ENCODE data around the gene MMP25.
"Not testable (repeated sequence)": the region's sequence is repeated elsewhere in the genome, so short reads cannot be mapped to it uniquely, and the experiment has no call there.

The MMP25 gene

DNA sequence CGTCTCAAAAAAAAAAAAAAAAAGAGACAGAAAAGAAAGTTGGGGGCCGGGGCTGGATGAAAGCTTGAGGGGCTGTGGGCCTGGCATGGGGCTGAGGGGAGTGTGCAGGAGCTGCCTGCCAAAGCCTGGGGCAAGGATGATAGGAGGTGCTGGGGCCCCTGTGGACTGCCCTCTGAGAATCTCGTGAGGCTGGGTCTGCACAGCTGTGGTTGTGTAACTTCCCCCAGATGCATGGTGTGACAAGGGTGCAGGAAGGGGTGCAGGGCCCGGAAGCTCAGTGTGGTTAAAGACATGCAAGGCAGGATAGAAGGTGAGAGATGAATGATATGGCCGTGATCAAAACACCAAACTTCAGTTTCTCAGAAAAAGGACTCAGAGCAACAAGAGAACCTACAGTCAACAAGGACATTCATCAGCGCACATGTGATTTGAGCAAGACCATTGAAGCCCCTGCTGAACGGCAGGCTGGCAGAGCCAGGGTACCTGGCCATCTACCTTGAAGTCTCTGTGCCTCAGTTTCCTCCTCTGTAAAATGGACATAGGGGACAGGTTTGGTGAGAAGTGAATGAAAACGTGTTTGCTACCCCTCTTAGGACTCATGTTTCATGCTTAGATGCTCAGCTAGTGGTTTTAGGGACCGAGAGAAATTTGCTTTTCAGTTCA is 28.6 kb downstream of the MMP25 start:
- FAIRE-seq, result no peak

DNA sequence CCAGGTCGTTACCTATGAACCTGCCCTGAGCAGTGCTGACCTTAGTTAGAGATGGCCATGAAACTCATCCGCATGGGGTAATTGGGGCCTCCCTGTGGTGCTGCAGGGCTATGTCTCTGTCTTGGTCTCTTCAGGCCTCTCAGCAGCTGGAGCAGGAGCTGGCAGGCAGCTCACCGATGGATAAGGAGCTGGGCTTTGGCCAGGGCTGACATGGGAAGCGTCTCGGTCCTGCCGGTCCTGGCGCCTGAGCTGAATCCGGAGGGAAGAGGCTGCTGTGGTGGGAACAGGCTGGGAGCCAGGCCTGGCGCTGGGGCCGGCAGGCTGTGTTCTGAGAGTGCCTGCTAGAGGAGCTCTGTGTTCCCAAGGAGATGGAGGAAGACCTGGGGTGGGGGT is 29.2 kb downstream of the MMP25 start:
- no peak for FAIRE-seq

DNA sequence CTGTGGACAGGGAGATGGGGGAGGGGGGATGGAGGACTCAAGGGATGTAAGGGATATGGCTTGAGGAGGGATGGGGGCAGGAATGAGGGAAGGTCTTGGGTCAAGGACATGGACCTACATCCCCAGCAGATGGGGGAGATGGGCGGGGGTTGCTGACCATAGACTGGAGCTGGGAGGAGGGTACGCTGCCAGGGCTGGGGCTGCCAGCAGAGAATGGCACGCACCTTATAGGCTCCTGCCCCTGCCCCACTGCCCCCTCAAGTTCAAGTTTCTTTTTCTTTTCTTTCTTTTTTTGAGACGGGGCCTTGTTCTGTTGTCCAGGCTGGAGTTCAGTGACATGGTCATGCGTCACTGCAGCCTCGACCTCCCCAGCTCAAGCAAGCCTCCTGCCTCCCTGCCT is 29.6 kb downstream of the MMP25 start:
- FAIRE-seq, result not testable (repeated sequence)

DNA sequence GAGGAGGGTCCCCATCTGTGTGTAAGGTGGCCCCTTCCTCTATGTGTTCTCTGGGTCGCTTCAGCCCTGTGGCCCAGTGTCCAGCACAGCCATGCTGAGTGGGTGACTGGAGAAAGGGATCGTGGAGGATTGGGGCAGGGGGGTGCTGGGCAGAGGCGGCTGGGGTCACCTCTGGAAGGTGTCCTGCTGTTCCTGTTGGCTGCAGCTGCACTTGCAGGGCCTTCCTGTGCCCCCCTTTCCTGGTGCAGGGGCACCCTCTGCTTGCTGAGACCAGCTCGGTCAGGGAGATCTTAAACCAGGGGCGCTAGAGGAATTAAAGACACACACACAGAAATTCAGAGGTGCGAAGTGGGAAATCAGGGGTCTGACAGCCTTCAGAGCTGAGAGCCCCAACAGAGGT is 30.2 kb downstream of the MMP25 start:
- FAIRE-seq, result no peak

DNA sequence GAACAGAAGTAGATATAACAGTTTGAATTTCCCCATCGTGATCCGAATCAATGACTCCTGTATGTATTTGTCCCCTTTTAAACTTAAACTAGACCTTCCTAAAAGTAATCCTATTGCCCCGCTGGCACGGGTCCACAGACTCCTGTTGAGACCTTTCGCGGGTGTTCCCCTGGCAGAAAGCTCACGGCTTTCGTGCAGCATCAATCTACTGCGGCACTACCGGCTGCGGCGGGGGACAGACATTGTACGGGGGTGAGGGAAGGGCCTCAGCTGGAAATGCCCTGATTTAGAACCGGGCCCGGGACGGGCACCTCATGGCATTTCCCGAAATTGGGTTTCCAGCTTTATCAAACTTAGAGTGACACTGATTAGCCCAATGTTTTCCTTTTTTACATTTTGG is 33.7 kb downstream of the MMP25 start:
- no peak for FAIRE-seq

DNA sequence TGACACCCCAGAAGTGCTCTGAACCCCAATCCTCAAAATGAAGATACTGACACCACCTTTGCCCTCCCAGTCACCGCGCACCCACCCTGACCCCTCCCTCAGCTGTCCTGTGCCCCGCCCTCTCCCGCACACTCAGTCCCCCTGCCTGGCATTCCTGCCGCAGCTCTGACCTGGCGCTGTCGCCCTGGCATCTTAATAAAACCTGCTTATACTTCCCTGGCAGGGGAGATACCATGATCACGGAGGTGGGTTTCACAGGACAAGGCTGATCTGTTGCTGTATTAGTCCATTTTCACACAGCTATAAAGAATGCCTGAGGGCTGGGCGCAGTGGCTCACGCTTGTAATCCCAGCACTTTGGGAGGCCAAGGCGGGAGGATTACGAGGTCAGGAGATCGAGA is 35.6 kb downstream of the MMP25 start:
- not testable (repeated sequence) for FAIRE-seq

DNA sequence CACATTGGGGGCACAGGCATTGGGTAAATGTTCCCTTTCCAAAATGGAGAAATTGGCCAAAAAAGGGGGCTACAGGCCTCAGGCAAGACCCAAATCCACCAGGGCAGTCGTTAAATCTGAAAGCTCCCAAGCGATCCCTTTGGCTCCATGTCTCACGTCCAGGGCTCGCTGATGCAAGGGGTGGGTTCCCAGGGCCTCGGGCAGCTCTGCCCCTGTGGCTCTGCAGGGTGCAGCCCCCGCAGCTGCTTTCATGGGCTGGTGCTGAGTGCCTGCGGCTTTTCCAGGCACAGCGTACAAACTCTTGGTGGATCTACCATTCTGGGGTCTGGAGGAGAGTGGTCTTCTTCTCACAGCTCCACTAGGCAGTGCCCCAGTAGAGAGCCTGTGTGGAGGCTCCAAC is 37.0 kb downstream of the MMP25 start:
- not testable (repeated sequence) for FAIRE-seq

DNA sequence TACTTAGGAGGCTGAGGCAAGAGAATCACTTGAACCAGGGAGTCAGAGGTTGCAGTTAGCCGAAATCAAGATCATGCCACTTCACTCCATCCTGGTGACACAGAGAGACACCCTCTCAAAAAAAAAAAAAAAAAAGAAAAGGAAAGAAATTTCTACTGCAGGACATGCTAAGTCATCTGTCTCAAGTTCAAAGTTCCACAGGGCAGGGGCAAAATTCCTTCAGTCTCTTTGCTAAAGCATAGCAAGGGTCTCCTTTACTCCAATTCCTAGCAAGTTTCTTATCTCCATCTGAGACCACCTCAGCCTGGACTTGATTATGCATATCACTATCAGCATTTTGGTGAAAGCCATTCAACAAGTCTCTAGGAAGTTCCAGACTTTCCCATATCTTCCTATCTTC is 38.1 kb downstream of the MMP25 start:
- no peak for FAIRE-seq

DNA sequence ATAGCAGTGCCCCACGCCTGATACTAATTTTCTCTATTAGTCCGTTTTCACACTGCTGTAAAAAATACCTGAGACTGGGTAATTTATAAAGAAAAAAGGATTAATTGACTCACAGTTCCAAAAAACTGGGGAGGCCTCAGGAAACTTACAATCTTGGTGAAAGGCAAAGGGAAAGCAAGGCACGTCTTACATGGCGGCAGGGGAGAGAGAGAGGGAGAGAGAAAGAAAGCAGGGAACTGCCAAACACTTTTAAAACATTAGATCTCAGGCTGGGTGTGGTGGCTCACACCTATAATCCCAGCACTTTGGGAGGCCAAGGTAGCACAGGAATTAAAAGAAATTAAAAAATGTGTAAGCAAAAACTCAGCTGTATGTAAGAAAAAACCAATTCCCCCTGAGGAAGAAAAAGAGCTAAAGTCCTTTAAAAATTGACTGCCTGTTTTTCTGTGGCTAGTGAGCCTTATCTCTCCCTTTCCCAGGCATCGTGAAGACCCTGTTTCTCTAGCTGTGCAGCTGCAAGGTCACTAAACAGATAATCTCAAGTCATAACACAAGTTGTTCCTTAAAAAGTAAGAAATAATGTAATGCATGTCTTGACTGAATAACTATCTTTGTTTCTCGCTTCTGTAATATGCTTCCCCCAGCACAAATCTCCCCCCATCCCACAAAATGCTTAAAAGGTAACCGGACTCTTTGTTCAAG is 38.8 kb downstream of the MMP25 start:
- FAIRE-seq, result no peak

DNA sequence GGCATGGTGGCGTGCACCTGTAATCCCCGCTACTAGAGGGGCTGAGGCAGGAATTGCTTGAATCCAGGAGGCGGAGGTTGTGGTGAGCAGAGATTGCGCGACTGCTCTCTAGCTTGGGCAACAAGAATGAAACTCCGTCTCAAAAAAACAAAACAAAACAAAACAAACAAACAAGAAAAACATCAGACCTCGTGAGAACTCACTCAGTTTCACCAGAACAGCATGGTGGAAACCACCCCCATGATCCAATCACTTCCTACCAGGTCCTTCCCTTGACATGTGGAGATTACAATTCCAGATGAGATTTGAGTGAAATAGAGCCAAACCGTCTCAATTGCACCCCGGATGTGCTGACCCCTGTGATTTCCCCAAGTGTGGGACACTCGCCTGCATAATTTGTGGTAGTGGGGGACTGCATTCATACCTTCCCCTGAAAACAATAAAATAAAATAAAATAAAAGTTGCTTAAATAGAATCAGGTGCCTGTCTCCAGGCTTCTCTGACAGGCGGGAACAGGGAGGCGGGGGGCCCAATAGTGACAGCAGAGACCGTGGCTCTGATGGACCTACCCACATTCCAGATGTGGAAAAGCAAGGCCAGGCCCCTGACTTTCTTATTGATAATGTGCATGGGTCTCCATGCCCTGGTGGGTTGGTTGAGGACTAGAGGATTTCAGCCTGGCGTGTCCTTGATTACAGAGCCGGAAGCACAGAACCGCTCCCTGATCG is 39.7 kb downstream of the MMP25 start:
- no peak for FAIRE-seq

DNA sequence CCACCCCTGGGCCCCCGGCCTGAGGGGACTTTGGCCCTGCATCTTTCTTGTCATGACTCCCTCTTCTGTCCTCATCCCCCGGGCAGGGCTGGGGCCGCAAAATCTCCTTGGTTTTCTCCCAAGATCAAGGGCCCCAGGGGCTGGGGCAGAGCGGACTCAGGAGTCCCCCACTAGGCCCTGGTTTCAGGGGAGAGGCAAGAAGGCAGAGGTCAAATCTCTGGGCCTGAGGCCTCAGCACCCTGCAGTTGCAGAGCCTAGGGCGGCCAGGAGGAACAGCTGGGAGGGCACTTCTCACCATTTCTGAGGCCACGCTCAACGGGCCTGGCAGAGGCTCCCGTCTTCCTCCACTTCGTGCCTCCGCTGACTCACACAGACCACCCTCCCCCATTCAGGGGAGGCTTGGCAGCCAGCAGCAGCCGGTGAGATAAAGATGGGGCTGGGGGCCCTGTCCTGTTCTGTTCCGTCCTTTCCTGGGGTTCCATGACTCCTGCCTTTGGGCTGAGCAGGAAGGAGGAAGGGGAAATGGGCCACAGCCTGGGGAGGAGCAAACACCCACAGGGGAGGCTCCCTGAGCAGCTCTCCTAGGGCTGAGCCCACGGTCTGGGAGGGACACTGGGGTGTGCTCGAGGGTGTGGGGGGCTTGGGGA is 40.4 kb downstream of the MMP25 start:
- FAIRE-seq, result no peak

DNA sequence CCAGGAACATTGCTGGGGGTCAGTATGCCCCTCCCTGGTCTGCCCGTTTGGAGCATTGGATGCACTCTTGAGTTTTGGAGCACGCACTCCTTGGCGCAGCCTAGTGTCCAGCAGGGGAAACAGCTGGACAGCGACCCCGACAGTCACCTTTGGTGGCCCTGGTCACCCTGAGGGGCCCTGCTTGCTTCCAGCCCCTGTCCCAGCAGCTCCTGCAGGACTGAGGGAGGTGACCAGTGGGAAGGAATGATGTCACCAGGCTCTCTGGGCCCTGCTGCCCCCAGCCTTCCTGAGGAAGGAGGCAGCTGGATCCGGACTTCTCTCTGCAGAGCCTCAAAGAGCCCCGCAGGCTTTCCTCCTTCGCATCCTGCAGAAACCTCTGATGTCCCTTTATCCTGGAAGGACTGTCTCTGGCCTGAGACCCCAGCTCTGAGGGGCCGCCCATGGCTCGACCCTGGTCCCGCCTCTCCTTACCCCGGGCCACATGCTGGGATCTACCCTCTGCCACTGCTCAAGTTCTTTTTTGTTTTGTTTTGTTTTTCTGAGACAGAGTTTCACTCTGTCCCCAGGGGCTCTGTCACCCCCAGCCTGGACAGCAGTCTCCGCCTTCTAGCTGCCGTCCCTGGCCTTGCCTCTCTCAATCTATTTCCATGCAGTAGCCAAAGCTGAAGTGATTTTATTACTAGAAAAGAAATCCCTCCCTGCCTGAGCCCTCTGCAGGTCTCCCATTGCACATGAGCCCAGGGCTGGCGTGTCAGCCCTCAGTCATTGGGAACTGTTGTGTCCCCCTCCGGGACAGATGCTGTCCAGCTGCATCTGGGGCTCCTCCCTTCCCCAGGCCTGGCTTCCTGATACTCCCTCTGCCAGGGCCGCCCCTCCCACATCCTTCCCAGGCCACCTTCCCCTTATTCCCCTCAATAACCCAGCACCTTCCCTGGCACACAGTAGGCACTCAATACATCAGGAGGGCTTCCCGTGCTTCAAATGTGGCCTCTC is 41.2 kb downstream of the MMP25 start:
- FAIRE-seq, result no peak

DNA sequence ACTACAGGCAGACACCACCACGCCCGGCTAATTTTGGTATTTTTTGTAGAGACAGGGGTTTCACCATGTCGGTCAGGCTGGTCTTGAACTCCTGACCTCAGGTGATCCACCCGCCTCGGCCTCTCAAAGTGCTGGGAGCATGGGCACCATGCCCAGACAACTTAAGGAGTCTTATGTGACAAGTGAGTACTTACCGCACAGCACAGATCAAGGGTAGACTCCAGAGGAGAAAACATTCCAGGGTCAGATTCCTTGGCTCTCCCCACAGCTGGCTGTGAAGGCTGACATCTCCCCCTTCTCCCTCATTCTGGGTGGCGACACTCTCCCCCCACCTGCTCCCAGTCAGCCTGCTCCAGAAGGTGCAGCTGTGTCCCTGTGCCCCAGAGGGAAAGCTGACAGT is 42.1 kb downstream of the MMP25 start:
- FAIRE-seq, result no peak

DNA sequence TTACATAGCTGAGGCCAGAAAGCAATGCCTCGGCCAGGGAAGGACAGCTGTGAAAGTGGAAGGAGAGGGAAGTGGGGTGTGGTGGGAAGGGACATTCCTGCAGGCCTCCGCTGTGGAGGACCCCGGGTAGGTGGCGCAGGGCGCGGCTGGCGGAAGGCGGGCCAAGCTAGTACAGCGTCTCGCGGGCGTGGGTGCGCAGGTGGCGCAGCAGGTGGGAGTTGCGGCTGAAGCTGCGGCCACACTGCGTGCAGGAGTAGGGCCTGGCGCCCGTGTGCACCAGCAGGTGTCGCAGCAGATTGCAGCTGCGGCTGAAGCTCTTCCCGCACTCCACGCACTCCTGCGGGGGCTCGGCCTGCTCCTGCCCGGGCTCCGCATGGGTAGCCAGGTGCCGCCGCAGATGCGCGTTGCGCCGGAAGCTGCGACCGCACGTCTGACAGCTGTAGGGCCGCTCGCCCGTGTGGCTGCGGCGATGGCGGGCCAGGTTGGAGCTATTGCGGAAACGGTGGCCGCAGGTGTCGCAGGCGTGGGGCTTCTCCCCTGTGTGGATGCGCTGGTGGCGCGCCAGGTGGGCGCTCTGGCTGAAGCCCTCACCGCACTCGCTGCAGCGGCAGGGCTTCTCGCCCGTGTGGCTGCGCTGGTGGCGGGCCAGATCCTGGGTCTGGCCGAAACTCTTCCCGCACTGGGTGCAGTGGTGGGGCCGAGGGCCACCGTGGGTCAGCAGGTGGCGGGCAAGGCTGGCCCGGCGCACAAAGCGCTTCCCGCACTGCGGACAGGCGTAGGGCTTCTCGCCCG is 42.8 kb downstream of the MMP25 start:
- no peak for FAIRE-seq

DNA sequence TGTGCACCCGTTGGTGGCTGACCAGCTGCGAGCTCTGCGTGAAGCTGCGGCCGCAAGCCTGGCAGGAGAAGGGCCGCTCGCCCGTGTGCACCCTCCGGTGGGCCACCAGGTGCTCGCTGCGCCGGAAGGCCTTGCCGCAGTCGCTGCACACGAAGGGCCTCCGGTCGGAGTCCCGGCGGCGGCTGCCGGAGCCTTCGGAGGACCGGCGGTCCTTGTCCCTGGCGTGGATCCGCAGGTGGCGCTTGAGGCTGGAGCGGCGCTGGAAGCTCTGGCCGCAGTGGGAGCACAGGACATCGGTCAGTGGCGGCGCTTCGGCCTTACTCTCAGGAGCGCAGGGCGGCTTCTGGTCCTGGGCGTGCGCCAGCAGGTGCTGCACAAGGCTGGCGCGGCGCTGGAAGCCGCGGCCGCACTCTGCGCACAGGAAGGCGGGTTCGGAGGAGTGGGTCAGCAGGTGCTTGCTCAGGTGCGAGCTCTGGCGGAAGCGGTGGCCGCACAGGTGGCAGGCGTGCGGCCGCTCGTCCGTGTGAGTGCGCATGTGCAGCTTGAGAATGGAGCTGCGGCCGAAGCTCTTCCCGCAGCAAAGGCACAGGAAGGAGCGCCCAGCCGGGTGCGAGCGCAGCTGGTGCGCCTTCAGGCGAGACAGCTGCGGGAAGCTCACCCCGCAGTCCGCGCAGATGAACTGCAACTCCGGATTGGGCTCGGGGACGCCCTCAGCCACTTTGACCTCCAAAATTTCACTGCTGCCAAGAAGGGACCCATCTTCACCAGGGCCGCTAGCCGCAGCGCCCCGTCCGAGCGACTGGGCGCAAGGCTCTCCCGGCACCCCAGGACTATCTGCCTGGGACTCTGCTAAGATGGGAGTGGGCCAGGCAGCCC is 43.6 kb downstream of the MMP25 start:
- FAIRE-seq, result no peak

DNA sequence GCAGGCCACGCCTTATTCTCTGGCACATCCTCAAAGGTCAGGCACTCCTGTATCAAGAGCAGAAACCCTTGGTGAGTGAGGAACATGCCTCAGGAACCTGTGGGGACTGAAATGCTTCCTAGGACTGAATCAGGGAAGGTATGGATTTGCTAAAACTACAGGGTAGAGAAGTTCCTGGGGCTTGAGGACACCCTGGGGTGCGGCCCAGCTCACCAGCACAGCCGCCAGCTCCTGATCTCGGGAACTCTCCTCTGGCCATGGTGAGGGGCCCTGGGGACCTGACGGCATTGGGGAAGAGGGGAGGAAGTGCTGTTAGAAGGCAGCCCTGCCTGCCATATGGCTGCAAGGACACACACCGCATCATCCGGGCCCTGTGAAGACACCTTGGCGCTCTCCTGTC is 45.2 kb downstream of the MMP25 start:
- no peak for FAIRE-seq

DNA sequence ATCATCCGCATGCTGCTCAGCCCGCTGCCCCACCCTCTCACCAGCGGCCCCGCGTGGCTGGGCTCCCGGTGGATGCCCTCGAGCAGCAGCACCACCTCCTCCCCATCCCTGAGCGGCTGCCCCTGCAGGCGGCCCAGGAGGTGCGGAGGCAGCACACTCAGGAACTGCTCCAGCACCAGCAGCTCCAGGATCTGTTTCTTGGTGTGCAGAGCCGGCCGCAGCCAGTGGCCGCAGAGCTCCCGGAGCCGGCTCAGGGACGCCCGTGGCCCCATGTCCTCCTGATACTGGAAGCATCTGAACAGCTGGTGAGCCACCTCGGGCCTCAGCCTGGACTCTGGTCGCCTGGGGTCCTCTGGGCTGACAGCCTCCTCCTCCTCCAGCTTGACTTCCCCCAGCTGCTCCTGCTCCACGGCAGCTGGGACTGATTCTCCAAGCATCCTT is 46.2 kb downstream of the MMP25 start:
- no peak for FAIRE-seq

DNA sequence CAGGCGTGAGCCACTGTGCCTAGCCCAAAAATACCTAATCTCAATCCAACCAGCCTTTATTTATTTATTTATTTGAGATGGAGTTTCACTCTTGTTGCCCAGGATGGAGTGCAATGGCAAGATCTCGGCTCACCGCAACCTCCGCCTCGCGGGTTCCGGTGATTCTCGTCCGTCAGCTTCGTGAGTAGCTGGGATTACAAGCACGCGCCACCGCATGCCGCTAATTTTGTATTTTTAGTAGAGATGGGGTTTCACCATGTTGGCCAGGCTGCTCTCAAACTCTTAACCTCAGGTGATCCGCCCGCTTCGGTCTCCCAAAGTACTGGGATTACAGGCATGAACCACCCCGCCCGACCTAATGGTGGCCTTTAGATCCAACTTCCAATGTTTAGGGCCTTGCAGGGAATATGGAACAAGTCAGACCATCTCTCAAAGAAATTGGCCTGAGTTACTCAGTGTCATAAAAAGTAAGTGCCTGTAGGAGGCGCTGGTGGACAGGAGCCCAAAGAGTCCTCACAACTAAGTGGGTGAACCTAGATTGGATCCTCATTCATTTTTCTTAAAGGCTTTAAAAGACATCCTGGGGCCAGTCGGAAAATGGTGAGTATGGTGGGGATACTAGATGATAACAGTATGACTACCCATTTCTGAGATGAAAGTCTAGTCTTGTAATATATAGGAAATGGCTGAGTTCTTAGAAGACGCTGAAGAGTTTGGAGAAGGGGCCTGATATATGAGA is 48.1 kb downstream of the MMP25 start:
- no peak for FAIRE-seq

DNA sequence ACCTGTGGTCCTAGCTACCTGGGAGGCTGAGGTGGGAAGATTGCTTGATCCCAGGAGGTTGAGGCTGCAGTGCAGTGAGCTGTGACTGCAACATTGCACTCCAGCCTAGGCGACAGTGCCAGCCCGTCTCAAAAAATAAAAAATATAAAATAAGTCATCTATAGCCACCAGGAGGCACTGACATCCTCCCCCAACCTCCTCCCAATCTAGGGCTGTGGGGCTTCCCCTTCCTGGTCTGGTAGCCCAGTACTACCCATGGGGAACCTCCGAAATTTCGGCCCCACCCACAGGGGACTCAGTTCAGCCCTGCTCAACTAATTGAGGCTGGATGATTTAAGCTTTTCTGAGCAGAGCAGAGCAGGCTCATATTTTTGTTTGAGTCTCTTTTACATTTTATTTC is 49.5 kb downstream of the MMP25 start:
- no peak for FAIRE-seq

DNA sequence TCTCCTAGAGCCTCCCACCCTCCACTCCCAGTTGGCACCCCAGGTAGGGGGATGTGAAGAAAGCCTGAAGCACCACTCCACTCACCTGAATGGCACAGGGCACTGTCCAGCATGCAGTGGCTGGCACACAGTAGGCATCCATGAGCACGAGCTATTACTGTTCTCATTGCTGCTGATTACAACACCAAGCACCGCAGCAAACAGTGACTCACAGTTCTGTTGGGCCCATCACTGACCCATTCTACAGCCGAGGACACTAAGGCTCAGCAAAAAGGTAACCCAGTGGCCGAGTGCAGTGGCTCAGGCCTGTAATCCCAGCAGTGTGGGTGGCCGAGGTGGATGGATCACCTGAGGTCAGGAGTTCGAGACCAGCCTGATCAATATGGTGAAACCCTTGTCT is 50.0 kb downstream of the MMP25 start:
- FAIRE-seq, result no peak

Data from TTC549 (cell line).